NCI-H526 (cell line): ENCODE results near the gene GUCY1B1.
"Not testable (repeated sequence)": the region's sequence is repeated elsewhere in the genome, so short reads cannot be mapped to it uniquely, and the experiment has no call there.

ENCODE experiments used
- DNase-seq, 2 experiments: peaks; one replicate each; lab custom pipeline; 2025; lab: John Stamatoyannopoulos, UW

Gene GUCY1B1

DNA sequence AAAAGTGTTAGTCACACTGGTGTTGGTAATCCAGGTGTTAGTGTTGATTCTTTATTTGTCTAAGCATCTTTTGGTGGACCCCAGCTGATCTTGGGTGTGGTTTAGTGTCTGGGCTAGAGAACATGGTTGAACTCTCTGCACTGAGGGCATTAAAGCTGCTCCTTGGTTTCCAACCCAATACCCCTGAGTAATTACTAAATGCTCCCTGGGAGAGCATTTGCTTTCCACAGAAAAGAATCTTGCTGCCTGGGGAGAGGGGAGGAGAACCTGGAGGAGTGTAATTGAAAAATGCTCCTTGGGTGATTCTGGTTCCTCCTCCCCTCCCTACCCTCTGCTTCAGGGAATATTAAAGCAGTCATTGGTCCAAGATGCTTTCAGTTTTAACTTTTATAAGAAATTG, 3.1 kb downstream of the GUCY1B1 start:
- no peak for DNase-seq

GRCh38 chr4:155762334-155762733, 3.5 kb downstream of the GUCY1B1 start:
- no peak for DNase-seq

- DNase-seq, result no peak
Observed at GRCh38 chr4:155763551-155763950, 4.7 kb downstream of the GUCY1B1 start.

GRCh38 chr4:155765149-155765548, 6.3 kb downstream of the GUCY1B1 start:
- DNase-seq, result no peak

DNA sequence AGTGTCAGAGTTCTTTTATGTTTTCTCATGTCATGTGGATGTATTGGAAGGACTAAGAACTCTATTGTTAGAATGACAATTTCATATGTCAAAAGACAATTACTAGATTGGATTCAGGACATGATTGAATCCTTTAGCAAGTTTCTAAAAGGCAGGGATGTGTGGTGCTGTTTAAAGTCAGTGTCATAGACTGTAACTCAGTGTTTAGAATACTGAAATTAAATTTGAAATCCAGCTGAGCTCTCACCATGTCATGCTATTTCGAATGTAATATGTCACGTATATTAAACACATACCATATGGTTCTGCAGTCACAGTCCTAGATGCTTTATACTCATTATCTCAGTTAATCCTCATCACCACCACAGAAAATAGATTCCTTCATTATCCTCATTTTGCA, 7.8 kb downstream of the GUCY1B1 start:
- no peak for DNase-seq

DNA sequence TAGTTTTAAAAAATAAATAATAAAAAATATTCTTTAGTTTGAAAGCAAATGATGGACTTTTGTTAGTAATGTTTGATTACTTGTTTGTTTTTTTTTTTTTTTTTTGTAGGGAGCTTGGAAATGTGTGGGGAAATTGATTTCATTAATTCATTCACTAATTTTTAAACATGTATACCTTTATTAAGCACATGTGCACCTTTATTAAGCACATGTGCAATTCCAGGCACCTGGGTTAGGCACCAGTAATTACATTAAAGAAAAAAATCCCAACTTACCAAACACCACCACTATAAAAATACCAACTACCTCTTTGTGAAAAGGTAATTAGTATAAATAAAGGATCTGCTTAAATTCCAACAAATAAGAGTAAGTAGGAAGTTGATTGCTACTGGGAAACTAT, 9.5 kb downstream of the GUCY1B1 start:
- no peak for DNase-seq

DNA sequence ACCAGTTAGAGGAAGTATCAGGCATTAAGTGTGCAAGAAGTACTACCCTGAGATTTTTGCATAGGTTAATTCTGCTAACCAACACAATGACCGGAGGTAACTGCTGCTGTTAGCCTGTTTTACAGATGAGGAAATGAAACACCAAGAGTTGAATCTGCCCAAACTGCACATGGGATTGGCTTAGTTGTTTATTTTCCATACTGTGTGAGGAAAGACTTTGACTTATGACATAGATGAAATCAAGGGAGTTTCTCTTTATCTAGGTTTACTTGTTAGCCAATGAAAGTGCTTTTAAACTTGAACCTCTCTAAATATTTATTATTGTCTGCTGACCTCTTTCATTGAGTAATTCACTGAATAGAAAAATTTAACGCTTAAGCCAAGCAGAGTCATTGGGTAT, 10.3 kb downstream of the GUCY1B1 start:
- DNase-seq, result no peak

GRCh38 chr4:155772459-155773195, 13.8 kb downstream of the GUCY1B1 start:
- DNase-seq, result no peak

DNA sequence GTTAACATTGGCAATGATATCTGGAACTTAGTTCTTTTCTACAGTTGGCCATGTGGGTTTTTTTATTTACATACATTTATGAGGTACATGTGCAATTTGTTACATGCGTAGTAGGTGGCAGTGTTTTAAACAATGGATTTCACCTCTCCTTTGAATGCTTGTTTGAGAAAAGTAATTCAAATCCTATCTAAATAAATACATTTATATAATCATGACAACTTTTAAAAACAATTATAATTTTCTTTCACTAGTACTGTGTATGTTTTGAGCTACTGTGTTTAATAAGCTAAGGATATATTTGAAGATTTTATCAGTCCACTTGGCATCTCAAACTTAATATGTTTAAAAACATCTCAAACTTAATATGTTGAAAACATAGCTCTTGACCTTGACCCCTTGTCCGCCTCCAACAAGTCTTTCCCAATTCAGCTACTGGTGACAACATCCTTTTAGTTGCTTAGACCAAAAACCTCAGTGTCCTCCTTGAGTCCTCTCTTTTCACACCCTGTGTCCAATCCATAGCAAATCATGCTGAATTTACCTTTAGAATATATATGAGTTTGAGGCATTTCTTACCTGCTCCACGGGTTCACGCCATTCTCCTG, 14.5 kb downstream of the GUCY1B1 start:
- no peak for DNase-seq

DNA sequence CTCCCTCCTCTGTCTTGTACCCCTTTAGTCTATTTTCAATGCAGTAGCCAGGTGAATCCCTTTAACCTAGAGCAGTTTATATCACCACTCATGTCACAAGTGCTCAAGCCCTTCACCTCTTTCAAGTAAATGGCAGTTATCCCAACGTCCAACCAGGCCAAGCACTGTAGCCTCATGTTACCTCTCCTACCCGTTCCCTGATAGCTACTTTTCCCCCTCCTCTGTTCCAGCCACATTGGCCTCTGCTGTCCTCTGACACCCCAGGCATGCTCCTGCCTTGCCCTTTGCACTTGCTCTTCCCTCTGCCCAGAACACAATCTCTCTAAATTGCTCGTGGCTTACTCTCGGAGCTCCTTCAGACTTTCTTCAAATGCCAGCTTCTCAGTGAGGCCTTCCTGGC, 15.2 kb downstream of the GUCY1B1 start:
- no peak for DNase-seq

GRCh38 chr4:155777971-155778735, 19.3 kb downstream of the GUCY1B1 start:
- no peak for DNase-seq

GRCh38 chr4:155780775-155781174, 22.0 kb downstream of the GUCY1B1 start:
- DNase-seq, result no peak

- DNase-seq, result no peak
Observed at GRCh38 chr4:155781249-155781831, 22.5 kb downstream of the GUCY1B1 start.

DNA sequence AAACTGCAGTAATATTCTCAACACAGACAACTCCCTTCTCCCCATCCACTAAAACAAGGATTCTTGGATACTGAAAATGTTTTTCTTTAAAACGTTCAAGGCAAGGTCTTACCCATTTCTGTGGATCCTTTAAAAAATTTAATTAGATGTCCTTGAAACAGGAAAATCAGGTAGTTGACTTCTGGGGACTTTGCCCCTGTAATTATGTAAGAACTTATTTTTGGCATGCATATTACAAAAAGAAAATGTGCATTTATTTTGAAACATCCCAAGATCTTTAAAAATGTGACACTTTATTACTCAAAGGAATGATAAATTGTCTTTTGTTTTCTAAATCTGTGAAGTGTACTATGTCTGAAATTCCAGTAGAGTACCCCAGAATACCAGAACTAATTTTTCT, 25.8 kb downstream of the GUCY1B1 start:
- no peak for DNase-seq

- no peak for DNase-seq
Observed at GRCh38 chr4:155785828-155786227, 27.0 kb downstream of the GUCY1B1 start.

- peak in 1 of 2 experiments; percentile 63 for DNase-seq
Observed at GRCh38 chr4:155787113-155787710, 28.4 kb downstream of the GUCY1B1 start.

DNA sequence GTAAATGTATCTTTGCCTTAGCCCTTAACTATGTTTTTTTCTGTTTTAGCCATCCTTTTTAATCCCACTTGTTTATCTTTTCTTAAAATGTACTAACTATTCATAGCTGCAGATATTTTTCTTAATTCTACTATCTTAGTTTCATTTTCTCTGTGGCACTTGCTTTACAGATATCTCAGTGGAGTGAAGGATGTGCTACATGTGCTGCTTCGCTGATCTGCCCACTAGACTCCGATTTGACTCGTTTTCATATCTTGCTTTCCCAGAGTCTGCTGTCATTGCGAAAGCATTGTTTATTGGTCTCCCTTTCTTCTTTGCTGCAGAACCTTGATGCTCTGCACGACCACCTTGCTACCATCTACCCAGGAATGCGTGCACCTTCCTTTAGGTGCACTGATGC, 30.6 kb downstream of the GUCY1B1 start:
- DNase-seq, result no peak

GRCh38 chr4:155789982-155790381, 31.2 kb downstream of the GUCY1B1 start:
- no peak for DNase-seq

GRCh38 chr4:155794589-155795236, 35.9 kb downstream of the GUCY1B1 start:
- DNase-seq, result no peak

DNA sequence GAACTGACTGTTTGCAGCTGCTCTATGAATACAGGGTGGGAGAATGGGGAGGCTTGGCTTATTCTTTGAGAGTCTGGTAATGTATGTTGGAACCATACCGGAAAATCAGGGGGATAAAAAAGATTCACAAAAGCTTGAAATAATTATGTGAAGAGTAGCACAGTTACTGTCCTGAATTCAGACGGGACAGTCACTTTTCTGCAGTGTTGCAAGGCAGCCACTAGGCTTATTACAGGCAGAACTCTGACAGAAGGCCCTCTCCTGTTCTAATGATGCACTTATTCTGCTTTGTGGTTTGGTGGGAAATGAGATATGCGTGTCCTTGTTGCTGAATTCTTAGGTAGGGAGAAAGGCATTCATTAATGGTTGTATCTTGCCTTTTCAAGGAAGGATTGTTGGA, 37.2 kb downstream of the GUCY1B1 start:
- peak in 1 of 2 experiments; percentile 16 for DNase-seq

GRCh38 chr4:155797581-155797980, 38.8 kb downstream of the GUCY1B1 start:
- not testable (repeated sequence) for DNase-seq
